ENCODE measurements around the gene MAG. TPM values are rescaled to one million over a fixed set of nuclear protein-coding genes. Genes with fewer than 3 reads are reported as not detected.

MAG gene
- total and polyA plus RNA-seq, 10 of the 15 experiments (the other 5 are each of a cell fraction or from before 2014, with no cell fraction given): 0.03 to 0.82 (median 0.17) TPM; not detected in 2

GRCh38 chr19:35348911-35349611, 57.1 kb downstream of the MAG start (continued):
- TF ChIP-seq, protein P1, sequence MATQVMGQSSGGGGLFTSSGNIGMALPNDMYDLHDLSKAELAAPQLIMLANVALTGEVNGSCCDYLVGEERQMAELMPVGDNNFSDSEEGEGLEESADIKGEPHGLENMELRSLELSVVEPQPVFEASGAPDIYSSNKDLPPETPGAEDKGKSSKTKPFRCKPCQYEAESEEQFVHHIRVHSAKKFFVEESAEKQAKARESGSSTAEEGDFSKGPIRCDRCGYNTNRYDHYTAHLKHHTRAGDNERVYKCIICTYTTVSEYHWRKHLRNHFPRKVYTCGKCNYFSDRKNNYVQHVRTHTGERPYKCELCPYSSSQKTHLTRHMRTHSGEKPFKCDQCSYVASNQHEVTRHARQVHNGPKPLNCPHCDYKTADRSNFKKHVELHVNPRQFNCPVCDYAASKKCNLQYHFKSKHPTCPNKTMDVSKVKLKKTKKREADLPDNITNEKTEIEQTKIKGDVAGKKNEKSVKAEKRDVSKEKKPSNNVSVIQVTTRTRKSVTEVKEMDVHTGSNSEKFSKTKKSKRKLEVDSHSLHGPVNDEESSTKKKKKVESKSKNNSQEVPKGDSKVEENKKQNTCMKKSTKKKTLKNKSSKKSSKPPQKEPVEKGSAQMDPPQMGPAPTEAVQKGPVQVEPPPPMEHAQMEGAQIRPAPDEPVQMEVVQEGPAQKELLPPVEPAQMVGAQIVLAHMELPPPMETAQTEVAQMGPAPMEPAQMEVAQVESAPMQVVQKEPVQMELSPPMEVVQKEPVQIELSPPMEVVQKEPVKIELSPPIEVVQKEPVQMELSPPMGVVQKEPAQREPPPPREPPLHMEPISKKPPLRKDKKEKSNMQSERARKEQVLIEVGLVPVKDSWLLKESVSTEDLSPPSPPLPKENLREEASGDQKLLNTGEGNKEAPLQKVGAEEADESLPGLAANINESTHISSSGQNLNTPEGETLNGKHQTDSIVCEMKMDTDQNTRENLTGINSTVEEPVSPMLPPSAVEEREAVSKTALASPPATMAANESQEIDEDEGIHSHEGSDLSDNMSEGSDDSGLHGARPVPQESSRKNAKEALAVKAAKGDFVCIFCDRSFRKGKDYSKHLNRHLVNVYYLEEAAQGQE (IDR thresholded peaks at IDR 0.05; ENCODE audit: low read depth, low read length): no peak
- no peak for TF ChIP-seq BHLHE40 (IDR thresholded peaks at IDR 0.05; ENCODE audit: borderline replicate concordance in 1 of 2, low read depth in 2 of 2, low read length in 1 of 2)
- TF ChIP-seq, protein P2, sequence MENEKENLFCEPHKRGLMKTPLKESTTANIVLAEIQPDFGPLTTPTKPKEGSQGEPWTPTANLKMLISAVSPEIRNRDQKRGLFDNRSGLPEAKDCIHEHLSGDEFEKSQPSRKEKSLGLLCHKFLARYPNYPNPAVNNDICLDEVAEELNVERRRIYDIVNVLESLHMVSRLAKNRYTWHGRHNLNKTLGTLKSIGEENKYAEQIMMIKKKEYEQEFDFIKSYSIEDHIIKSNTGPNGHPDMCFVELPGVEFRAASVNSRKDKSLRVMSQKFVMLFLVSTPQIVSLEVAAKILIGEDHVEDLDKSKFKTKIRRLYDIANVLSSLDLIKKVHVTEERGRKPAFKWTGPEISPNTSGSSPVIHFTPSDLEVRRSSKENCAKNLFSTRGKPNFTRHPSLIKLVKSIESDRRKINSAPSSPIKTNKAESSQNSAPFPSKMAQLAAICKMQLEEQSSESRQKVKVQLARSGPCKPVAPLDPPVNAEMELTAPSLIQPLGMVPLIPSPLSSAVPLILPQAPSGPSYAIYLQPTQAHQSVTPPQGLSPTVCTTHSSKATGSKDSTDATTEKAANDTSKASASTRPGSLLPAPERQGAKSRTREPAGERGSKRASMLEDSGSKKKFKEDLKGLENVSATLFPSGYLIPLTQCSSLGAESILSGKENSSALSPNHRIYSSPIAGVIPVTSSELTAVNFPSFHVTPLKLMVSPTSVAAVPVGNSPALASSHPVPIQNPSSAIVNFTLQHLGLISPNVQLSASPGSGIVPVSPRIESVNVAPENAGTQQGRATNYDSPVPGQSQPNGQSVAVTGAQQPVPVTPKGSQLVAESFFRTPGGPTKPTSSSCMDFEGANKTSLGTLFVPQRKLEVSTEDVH (IDR thresholded peaks at IDR 0.05; ENCODE audit: low read depth, partially characterized antibody): no peak
- TF ChIP-seq FOXM1 (IDR thresholded peaks at IDR 0.05; ENCODE audit: low read depth, low read length): no peak
- TF ChIP-seq BCLAF1 (IDR thresholded peaks at IDR 0.05): no peak
- no peak for TF ChIP-seq ZNF622 (IDR thresholded peaks at IDR 0.05)
- TF ChIP-seq DPF2 (IDR thresholded peaks at IDR 0.05): no peak
- TF ChIP-seq ZNF592 (IDR thresholded peaks at IDR 0.05): no peak
- TF ChIP-seq NR2F1 (conservative IDR thresholded peaks at IDR 0.05): no peak
- TF ChIP-seq HCFC1 (IDR thresholded peaks at IDR 0.05; ENCODE audit: low read length): no peak
- TF ChIP-seq PRDM15 (CRISPR knock-in tag; IDR thresholded peaks at IDR 0.05): no peak

All from GM12878 (cell line).